Measurements from ENCODE around the gene PLOD2.
A peak's percentile ranks its signal among the peaks of the same experiment; 100 is the strongest.

PLOD2 gene

DNA sequence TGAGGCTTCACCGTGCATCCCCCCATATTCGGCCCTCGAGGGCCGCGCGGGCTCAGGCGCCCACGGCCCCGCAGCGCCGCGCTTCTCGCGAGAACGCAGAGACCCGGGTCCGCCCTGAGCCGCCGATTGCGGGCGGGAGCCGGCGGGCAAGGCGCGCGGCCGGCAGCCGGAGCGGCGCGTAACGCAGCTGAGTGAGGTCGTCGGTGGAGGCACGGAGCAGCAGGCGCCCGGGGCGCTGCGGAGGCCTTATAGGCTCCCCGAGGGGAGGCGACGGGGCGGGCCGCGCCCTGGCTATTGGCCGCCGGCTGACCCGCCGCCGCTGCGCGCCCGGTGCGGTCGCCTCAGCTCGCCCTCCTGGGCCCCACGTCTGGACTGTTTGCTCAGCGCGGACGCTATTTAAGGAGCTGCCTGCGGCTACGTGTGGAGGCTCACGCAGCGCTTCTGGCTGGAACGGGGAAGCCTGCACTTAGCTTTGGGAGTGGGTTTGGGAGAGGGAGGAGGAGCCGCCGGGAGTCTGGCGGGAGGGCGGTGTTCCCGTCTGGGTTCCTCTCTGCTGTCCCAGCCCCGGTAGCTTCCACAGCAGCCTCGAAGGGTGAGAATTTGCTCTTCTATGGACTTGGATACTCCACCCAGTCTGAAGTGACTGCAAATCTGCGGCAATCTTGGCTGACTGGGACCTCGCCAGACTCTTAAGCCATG, at the start of gene PLOD2:
TSS of gene PLOD2 (minus strand) at position 221 of the 699 bp plus-strand sequence. CDS start at position 26, 195 bp downstream.
- peak; percentile 64 for DNase-seq

DNA sequence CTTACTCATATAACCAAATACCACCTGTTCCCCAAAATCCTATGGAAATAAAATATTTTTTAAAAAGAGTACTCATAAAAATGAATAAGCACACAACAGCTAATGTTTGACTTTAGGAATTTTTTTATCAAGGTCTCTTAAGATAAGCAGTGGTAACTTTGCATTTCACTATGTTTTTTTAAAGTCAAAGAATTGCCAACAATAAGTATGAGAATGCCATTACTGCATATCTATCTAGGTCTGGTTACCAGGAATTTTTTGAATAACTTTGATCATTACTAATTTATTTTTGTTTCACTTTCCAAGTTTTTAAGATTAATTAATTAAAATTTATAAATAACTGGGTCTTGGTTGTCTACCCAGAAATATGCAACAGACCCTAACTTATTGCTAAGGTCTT, 48.4 kb upstream of the PLOD2 start:
- DNase-seq = no peak

DNA sequence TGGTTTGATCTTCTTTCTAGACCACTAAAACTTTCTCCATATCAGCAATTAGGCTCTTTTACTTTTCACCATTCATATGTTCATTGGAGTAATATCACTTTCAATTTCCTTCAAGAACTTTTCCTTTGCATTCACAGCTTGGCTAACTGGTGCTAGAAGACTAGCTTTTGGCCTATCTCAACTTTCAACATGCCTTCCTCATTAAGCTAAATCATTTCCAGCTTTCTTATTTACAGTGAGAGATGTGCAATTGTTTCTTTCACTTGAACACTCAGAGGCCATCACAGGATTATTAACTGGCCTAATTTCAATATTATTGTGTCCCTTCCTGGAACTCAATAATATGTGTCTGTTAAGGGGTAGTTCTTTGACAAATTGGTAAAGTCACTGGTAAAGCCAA, 42.8 kb upstream of the PLOD2 start:
- DNase-seq = no peak

DNA sequence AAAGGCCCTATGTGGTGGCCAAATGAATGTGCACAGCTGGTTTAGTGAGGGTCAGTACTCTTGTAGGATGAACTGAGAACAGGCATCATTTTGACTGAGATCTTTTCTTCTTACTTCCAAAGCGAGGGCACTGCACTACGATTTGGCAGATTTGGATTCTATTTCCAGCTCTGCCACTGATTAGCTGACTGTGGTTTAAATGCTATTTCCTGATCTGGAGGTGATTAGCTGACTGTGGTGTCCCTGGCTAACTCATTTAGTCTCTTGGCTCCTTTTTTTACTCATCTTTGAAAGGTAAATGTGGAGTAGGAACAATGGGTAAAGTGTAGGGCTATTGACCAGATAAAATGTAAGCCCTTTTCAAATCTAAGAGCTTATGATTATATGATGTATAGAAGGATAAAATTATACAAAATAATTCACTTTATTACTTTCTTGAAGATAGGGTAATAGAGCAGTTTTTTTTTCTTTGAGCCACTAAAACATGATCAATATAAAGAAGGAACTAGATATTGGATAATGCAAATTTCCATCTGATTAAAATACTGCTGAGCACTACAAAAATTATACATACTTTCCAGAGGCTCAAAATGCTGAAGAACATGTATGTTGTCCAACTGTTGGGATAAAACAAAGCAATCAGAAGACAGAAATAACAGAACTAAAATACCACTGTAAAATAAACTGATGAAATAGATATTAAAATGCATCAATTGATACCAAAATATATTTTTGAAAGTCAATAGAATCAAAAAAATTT, 39.7 kb upstream of the PLOD2 start:
- DNase-seq = no peak

DNA sequence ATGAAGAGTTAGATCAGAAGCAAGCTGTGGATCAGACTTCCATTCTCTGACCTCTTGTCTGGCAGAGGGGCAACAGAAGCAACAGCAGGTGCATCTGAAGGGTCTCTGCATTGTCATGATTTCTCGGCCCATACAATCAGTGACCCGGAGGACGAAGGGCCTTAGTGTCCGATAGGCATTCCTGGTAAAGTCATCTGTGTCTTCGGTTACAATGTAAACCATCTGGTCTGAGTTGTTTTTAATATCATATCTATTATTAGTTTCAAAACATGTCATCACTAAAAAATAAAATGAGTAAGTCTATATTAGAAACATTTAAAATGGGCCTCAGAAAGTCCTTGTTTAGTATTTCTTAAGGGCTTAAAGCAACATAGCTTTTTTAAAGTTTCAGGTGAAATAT, 38.8 kb upstream of the PLOD2 start:
- no peak for DNase-seq

DNA sequence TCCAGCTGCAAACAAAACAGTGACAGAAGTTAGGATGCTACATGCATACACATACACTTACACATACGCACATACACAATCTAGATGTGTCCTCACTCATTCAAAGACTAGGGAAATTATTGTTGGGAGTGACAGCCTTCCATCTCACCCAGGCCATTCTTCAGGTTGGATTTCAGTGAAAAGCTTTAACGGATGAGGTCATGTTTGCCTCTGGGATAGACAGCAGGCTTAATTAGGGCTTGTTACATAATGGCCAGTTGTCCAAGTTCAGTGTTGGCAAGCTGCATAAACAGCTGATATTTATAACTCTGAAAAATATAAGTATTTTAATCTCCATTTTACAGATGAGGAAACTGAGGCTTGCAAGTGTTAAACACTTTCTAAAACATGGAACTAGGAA, 35.8 kb upstream of the PLOD2 start:
- no peak for DNase-seq

DNA sequence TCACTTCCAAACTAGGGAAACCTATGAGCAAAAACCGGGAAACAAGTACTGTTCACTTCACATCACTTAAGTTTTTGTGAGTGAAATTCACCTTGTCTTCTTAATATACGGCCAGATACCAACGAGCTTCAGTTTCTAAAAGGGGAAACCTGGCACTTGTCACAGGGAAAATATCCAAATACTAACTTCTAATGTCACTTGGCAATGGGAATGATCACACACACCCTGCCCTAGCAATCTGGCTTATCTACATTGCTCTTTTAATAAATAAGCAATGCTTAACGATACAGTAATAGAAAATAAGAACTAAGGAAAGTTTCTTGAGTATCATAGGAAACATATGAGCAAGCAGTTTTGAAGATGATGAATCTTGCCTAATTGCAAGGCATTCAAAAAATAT, 34.6 kb upstream of the PLOD2 start:
- no peak for DNase-seq

DNA sequence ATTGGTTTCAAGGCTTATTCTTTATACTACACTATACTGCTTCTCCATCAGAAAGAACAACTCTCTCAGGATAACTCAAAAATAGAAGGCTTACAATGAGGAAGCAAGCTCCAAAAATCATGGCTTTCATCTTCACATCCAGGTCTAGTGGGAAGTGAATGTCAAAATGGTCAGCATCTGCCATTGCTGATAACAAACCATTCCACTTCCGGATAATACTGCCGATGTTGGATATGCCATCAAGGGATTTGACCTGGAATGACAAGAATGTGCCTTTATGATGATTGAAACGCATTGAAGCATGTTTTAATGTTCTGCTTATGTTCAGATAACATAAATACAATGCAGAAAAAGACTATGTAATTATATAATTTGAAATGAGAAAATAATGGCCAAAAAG, 34.0 kb upstream of the PLOD2 start:
- no peak for DNase-seq

DNA sequence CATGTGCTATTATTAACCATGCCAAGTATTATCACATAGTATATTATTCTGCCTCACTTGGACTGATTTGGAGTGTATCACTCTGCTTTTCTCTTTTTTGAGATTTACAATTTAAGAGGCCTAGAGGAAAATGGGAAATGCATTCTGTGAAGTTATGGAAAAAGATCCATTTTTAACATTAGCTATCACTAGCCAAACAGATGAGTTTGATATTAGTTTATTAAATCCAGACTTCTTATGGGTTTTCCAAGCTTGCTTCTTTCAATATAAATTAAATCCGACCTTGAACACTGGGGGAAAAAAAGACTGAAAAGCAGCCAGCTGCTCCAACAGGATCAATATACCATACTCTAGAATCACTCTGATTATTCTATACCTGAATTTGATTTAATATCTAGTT, 30.1 kb upstream of the PLOD2 start:
- no peak for DNase-seq

DNA sequence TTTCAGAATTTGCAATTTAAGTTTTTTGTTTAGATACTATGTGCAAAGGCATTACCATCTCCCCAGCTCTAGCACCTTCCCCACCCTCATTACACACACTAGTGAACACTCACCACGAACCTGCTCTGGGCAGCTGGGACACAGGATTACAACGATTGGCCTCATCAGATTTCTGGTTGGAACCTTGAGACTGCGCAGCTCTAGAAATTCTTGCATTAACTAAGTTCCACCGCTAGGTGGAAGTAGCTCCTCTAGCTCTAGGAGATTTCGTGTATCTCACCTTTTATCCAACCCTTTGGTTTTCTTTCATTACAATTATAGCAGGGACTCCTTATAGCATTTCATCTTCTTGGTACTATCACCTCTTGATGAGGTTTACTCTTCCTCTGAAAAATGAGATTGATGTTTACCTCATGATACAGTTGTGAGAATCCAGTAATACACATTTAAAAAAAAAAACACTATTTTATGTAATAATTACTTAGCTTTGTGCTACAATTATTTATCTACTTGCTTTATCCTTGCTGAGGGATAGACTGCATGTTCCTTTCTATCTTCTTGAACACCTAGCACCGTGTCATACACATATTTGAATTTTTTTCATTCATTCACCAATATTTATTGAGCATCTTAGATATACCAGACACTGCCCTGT, 28.7 kb upstream of the PLOD2 start:
- DNase-seq = no peak

DNA sequence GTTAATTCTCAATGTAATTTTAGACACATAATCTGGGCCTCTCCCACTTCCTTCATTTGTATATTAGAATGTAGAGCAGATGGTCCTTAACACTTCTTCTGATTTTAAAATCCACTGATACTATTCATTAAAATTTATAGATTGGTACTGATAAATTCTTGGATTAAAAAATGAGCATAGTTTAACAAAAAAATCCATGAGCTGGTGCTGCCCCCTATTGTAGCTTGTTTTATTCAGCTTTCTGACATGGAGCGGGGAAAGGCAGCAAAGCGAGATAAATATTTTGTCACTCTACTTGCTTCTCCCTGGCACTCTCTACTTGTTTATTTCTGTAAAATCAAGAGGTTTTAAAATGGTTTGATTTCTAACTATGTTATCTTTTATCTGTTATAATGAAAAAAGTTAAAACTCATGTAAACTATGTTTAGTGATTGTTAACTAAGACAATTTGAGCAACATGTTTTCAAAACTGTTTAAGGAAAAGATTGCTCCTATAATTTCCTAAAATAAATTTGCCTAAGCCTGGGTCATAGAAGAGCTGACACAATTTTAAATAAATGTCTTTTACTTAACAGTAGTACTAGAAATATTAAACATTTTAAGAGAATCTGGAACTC, 26.5 kb upstream of the PLOD2 start:
- no peak for DNase-seq

DNA sequence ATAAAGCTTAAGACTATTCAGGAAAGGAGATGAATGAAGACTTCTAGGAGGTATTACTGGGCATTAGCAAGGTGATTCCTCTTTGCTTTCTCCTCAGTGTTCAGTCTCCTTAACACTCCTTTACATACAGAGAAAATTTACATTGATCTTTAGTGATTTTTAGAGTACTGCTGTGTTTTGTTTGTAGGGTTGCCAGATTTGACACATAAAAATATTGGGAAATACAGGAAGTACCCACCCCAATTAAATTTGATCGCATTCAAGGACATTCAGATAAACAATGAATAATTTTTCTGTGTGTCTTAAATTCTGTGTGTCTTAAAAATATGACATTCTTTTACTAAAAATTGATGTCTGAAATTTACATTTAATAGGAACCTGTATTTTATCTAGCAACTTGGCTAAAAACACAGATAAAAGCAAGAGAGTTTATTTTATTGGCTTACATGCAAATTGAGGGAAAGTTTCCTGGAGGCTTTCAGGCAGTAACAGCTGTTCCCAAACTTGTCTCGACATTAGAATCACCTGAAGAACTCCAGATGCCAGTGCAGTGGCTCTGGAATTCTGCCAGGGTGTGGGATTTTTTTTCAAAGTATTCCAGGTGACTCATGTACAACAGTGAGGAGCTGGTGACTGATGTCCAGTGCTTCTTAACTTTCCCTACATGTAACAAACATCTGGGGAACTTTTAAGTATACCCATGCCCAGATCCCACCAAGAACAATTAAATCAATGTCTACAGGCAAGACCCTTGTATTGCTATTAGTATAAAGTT, 23.4 kb upstream of the PLOD2 start:
- DNase-seq = peak; percentile 21

DNA sequence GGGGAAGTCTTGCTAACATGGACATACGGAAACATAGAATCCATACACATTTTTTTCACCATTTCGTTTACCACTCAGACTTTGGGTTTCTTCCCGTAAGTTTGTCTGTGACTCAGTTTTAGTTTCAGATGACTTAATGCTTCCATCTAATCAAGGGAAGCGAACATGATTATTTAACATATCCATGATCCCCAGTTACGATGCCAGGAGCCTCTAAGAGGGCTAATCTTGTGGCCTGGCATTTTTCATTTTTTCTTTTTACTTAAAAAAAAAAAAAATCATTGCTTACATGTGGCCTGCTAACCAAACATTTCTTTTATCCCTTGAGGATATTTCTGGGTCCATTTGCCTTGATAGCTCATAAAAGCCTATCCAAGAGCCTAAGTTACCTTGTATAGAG, 20.2 kb upstream of the PLOD2 start:
- DNase-seq = no peak

DNA sequence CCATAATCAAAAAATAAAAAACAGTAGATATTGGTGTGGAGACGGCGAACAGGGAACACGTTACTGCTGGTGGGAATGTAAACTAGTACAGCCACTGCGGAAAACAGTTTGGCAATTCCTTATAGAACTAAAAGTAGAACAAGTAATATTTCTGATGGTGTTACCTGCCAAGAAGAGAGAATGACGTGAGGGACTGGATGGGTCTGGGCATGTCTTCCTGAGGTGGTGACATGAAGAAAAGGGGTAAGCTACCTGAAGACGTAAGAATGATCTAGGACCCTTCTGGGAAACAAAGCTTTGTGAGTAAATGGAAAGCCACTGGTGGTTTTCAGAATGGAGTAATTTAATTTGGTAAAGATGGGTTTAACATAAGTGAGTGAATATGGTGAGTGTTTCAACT, 19.4 kb upstream of the PLOD2 start:
- DNase-seq = no peak

DNA sequence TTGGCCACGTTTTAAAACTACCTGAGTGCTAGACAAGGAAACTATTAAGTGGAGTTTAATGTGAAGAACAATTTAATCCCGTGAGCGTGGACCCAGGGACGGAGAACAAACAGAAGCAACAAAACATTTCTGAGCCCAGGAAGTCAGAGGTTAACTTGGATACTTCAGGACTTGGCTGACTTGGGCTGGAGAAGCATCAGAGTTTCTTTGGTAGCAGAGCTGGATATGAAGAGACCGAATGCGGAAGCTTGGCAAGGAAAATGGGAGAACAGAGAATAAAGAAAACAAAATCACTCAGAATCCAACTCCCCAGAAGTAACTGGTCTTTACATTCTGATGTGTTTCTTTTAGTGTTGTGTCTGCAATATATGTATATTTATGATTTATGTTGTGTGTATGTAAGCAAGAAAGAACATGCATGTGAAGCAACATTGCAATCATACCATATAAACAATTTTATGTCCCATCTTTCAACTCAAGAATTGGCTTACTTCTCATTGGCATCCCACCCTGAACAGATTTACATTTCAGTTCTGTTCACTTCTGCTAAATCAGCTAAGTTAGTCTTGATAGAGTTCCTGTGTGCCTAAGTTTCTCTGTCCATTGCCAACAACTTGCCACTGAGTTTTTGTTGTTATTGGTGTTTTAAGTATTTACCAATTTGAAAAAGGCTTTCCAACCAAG, 17.2 kb upstream of the PLOD2 start:
- no peak for DNase-seq

DNA sequence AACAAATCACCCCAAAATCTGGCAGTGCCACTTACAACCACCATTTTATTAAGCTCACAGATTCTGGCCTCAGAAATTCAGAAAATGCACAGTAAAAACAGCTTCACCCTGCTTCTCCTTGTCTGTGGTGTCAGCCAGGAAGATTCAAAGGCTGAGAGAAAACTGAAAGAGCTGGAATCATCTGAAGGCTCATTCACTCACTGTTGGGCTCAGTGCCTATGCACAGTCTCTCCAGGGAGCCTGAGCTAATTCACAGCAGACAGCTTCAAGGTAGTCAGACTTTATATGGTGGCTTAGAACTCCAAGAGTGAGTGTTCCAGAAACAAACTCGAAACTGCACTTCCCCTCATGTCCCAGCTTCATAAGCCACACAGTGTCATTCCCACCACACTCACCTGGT, 16.5 kb upstream of the PLOD2 start:
- no peak for DNase-seq

DNA sequence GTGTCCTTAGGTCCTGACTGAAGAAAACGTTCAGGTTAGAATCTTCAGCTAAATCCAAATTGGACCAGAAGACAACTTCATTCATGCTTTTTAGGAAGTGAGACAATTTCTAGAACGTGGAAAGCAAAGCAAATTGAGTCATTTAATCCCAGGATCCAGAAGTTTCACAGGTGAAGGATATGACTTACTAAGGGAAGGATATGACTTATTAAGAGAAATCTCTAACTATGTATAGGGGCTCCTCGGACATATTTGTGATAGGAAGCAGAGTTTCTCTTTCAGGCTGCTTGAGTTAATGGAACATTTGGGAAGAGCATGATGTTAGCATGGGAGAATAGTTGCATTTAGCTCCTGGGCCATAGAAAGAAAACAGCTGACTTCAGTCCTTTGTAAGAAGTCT, 16.1 kb upstream of the PLOD2 start:
- no peak for DNase-seq

DNA sequence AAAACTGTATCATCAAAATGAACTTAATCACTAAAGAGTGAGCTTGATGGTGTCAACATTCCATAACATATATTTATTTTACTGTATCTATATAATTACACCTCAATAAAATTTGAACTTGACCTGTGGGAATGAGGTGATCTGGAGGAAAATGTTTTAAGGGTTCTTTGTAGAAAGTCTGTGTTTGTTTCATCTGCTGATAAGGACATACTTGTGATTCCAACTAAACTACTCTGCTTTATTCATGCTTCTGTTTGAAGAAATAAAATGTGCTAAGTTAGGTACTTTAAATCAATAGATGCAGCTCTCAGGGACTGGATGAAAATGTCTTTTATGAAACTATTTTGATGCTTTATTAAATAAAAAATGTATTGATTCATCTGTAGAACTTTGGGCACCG, 11.6 kb upstream of the PLOD2 start:
- DNase-seq = no peak

DNA sequence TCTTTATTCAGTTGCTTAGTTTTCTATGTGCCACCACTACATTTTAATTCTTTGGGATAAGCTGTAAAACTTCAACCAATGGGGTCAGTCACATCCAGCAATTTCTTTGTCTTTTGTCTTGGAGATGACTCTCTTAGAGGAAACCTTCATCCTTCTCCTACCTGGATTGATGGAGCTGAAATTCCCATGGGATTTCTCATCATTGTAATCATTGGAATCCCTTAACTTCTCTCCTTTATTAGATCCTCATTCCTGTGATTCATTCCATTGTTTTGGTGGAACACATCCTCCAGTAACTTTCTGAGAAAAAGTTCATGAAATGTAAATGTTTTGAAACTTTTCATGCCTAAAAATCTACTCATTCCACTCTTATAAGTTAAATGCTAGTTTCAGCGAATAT, 9.6 kb upstream of the PLOD2 start:
- DNase-seq = no peak

DNA sequence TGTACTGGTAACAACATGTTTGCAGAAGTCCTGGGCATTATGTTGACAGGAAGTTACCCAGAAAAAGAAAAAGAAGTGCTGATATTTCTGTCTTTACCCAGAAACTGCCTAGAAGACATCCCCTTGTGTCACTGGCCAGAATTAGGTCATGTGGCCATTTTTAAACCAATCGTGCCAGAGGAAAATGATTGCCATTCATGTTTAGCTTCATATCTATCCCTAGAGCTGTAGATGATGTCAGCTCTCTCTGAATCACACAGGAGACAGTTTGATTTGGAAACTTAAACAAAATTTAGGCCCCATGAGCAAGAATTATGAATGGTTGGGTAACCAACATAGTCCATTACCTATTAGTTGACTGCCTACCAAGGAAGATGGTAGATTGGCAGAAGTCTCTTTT, 8.9 kb upstream of the PLOD2 start:
- no peak for DNase-seq

DNA sequence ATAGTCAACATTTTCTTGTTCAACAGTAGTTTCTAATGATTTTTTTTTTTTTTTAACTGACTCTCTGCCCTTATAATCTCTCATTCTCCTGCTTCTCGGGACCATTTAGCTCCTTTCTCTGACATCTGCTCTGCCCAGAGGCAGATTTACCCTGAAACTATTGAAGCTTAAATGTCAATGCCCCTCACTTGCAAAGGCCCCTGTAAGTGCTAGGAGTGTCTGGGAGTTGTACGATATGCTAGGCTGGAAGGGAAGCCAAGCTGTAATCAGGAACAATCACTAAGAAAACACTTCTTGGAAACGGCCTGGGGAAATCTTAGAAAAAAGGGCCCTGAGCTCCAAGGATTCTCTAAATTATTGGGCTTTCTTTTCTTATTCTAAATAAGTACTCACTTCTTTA, 5.8 kb upstream of the PLOD2 start:
- no peak for DNase-seq

DNA sequence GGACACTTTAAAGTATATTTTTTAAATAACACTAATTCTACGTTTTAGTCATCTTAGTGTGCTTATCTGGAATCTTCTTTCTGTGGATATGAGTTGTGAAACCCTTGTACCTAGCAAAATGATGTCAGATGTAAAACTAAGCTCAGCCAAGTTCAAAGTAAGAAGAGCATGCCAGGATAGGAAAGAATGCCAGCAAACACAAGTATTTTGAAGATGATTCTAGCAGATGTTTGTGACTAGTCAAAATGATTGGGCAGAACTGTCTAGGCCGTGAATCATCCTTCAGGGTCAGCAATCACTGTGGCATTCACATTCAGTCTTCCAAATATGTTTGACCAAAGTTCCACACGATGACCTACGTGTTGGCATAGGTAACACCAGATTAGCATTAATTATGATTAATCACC, 5.4 kb upstream of the PLOD2 start:
- no peak for DNase-seq

Measured in DMS 273 treated with DMSO at 0.1 percent for 48 hours (cell line).